HG03457 (cell line): ENCODE results near the gene PTPN21.

Experiments
- ATAC-seq: cut with Tn5 transposase; IDR thresholded peaks from one replicate; pipeline ENCODE4 v1.9.1; 2021; ENCODE audit warnings: moderate number of reproducible peaks; ENCODE audit not compliant: unreplicated experiment

The PTPN21 gene

DNA sequence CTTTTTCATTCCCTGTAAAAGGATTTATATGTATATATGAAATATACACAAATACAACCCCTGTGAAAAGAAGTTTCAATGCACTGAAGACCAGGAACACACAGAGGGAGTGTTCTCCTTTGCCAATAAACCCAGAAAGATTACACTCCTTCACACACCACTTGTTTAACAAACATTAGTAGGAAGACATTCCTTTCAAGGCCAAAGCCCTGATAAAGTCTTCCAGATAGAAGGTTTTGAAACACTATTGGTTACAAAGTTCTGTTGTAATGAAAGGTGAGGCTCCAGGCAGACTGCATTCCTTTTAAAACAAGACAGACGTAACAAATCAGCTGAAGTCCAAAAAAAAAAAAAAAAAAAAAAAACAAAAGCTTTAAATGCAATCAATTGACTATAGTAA is 81.0 kb downstream of the PTPN21 start:
- no peak for ATAC-seq

DNA sequence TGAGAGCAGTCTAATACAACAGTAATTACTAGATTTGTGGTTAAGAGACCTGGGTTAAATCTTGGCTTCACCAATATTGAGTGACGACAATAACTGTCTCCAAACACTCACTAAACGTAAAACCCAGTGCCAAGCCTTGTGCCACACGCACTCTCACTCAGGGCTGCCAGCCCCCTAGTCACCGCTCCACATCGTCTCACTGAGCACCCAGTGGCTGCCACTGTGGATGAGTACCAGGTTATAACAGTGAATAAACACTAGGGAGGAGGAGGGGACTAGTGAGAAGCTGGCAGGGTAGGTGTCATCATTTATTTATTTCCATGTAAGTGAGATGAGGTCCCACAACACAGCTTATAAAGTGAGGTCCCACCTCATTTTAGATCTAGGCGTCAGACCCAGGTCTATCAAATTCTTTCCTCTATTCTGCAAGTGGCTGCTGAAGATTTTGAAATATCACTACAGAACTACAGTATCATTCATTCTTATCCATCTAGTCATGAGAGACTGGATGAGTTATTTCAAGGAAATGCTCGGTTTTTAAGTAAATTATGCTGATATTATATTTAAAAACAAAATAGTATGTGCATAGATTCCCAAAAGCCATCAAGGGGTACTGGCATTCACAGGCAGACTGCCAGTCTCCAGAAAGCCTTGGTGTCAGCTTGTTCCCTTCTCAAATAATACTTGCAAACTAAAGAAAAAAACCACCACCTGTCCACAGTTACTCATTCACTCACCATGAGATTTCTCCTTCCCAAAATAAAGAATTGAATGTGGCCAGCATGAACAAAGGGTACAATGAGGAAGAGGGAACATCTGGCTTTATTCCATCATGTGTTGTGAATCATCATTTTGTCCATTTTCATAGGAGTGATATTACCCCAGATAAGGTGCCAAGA is 84.0 kb downstream of the PTPN21 start:
- ATAC-seq = no peak

DNA sequence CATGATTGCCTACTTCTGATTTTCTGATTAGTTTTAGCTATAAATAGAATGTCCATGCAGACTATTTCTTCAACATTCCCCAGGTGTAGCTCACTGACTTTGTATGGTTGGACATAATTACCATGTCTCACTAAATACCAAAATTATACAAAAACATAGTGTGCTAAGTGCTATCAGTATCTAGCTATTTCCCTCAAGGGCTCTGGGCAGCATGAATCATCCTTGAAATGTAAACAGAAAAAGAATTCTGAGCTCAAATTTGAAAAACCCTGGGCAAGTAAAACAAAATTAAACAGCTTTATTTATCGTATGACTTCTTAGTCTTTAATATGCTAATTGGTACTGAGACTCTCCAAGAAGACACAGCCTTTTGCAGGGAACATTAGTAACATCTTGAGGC is 86.4 kb downstream of the PTPN21 start:
- no peak for ATAC-seq

DNA sequence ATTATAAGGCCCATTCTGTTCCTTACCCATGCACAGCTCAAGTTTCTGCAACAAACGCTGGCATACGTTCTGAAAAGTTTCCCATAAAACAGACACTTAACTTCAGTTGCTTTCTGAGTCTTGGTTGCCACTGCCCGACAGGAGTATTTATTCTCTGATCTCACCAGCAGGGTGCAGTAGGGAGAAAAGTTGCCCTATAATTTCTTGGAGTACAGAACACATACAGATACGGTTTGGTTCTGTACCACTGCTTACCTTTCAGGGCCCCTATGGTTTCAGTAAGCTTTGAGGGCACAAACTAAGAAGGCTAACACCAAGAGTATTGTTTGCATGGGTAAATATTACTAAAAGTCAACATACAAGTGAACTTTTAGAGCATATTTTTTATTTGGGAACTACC is 91.5 kb downstream of the PTPN21 start:
- ATAC-seq = no peak

DNA sequence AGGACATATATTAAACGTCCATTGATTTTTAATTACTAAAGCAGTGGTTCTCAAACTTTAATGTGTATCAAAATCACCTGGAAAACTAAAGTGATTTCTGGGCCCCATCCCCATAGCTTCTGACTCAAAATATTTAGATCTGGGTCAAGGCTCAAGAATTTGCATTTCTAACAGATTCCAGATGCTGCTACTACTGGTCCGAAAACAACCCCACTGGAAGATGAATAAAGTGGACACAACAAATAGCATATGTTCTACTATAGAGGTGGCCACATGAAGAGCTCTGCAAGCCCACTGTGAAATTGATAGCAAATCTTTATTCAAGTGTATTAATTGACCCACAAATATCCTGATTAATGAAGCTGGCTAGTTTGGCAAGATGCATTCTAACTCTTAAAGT is 99.9 kb downstream of the PTPN21 start:
- ATAC-seq = no peak

DNA sequence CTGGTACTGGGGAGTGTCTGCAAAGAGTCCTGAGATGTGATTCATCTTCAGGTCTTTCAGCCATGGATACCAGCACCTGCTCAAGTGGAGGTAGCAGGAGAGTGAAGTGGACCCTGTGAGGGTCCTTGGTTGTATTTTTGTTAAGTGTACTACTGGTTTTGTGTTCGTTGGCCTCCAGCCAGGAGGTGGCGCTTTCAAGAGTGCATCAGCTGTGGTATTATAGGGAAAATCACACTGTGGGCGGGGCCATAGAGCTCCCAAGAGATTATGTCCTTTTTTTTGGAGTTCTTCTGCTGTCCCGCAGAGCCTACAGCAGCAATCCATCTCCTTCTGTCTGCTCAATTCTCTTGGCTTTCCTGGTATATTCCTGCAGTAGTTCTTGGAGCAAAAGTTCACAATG is 102.6 kb downstream of the PTPN21 start:
- no peak for ATAC-seq

DNA sequence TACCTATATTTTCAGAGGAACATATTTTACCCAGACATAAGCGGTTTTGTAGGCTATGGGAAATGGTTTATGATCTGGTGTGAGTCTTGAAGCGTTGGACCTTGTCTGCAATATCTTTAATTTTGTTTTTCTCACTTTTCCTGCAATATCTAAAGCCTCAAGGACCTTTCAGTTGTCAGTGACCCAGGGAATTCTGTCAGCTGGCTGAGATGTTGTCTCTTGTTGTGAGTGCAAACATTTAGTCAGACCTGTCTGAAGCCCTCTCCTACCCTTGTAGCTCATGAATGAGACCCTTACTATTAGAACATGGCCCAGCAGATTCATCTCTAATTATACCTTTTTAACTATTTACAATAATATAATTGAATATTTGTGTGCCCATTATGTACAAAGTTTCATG is 115.7 kb downstream of the PTPN21 start:
- ATAC-seq = no peak

DNA sequence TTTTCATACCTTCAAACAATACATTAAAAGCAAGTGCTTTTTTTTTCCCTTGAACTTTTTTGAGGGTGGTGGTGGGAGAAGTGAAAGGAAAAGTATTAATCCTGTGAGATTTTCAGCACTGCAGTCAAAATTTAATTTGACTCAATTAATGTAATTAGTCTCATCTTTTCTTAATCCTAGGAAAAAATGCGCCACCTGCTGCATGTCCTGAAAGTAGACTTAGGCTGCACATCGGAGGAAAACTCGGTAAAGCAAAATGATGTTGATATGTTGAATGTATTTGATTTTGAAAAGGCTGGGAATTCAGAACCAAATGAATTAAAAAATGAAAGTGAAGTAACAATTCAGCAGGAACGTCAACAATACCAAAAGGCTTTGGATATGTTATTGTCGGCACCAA is 117.1 kb downstream of the PTPN21 start:
- no peak for ATAC-seq

DNA sequence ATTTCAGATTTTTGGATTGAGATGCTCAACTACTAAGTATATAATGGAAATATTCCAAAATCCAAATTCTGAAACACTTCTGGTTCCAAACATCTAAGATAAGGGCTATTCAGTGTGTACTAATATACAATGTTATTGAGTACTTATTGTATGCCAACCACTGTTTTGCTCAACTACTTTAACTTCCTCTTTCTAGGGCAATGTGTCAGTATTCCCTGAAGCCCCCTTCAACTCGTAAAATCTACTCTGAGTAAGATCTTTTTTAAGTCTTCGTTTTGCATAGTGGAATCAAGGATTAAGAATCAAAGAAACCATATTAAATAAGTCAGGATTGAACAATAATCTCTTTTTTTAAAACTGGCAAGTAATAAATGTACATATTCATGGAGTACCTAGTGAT is 123.8 kb downstream of the PTPN21 start:
- ATAC-seq = no peak

DNA sequence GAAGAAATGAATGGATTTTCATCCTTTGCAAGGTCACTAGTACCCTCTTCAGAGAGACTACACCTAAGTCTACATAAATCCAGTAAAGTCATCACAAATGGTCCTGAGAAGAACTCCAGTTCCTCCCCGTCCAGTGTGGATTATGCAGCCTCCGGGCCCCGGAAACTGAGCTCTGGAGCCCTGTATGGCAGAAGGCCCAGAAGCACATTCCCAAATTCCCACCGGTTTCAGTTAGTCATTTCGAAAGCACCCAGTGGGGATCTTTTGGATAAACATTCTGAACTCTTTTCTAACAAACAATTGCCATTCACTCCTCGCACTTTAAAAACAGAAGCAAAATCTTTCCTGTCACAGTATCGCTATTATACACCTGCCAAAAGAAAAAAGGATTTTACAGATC is 128.5 kb downstream of the PTPN21 start:
- no peak for ATAC-seq

DNA sequence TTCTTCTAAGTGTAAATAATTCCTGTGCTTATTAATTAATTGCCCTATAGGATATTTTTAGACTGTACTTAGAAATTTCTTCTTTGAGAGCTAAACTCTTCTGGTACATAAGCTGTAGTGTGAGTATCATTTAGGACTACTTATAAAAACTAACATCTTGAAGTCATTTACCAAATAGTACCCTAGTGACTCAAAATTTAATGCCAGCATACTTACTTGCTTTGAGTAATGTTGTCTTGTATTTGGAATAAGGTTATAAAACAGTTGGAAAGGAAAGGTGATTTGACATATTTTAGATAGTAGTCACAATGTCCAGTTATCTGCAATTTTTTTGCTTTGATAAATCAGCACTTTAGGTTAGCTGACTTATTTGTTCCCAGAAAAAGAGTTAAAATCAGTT is 130.2 kb downstream of the PTPN21 start:
- no peak for ATAC-seq

DNA sequence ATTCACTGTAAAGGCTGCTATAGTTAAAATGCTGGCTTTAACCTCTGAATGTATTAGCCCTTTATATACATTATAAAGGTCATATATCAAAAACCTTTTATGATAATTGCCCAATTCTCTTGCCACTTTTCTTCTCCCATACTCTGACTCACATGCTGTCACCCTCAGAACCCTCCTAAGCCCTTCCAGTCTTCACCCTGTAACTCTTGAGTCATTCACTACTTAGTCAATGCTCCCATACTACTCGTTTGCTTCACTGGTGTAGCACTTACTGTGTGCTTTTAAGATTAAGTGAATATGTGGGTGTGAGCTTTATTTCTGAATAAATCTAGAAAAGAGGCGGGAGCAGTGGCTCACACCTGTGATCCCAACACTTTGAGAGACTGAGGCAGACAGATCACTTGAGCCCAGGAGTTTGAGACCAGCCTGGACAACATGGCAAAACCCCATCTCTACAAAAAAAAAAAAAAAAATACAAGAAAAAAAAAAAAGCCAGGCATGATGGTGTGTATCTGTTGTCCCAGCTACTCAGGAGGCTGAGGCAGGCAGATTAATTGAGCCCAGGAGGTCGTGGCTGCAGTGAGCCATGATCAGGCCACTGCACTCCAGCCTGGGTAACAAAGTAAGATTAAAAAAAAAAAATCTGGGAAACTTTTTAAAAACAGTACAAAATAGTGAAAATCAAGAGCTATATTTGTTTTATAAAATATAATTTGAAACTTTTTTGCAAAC is 131.7 kb downstream of the PTPN21 start:
- ATAC-seq = no peak

DNA sequence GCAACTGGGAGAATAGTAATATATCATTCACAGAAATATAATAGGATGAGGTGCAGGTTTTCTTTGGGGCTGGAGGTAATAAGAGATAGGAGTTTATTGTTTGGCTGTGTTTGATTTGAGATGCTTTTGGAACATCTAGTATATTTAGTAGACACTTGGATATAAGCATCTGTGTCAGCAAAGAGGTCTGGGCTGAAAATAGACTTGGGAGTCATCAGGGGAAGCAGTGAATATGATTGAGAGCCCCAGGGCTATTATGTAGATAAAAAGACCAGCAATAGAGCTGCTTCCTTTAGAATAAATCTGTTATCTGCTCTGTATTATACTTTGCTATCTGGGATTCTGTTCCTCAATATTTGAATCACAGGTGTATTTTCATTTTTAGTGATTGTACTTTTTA is 132.8 kb downstream of the PTPN21 start:
- ATAC-seq = no peak

DNA sequence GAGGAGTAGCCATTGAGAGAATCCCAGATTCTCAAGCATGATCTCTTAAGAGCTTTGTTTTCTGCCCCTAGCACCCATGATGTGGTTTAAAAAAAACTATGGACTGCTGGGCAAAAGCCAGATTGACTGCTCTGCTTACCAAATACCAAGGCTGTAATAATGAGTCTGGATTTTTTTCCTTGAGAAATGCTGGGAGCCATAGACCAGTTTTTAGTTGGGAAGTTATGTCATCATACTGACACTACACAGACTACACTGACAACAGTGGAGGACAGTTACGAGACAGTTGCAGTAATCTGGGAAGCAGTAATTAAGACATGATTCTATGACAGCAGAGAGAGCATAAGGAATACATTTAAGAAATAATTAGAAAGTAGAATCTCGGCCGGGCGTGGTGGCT is 133.5 kb downstream of the PTPN21 start:
- ATAC-seq = no peak

DNA sequence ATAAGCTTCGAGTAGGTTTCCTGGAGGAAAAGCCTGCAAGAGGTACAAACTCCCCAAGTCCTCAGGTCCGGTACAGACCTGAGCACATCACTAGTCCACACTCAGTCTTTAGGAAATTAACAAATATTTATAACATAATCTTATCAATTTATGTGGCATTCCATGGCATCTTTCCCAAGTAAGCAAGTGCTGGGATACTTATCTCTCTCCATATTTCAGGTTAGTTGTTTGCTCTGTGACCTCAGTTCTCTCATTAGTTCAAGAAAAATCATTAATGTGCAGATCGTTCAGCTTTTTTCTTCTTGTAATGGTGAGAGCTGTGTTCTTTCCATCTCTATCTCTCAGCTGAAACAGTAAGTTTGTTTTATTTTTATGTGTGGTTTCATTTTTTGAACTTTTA is 134.6 kb downstream of the PTPN21 start:
- no peak for ATAC-seq

DNA sequence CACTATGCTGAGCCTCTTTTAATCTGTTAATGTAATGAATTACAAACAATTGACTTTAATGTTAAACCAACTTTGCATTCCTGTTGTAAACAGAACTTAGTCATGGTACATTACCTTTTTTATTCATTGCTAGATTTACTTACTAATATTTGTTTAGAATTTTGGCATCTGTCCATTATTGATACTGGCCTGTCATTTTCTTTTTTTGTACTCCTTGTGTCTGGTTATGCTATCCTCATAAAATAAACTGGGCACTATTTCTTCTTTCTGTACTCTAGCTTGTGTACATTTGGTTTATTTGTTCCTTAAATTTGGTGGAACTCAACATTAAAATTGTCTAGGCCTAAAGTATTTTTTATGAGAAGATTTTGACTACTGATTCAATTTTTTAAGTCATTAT is 137.2 kb downstream of the PTPN21 start:
- ATAC-seq = no peak
